Activated CD4-positive, alpha-beta T cell treated with anti-CD3 and anti-CD28 coated beads, Interleukin-2, amount 50 U/mL, for 24 hours (primary cell): ENCODE data around the gene NIN.

Experiments
- DNase-seq, 2 donors: peaks; one replicate each; pipeline ENCODE4 v3.0.0-alpha.2; 2020; ENCODE audit warnings: low read depth in 1 of 2, low spot score in 1 of 2

NIN gene

DNA sequence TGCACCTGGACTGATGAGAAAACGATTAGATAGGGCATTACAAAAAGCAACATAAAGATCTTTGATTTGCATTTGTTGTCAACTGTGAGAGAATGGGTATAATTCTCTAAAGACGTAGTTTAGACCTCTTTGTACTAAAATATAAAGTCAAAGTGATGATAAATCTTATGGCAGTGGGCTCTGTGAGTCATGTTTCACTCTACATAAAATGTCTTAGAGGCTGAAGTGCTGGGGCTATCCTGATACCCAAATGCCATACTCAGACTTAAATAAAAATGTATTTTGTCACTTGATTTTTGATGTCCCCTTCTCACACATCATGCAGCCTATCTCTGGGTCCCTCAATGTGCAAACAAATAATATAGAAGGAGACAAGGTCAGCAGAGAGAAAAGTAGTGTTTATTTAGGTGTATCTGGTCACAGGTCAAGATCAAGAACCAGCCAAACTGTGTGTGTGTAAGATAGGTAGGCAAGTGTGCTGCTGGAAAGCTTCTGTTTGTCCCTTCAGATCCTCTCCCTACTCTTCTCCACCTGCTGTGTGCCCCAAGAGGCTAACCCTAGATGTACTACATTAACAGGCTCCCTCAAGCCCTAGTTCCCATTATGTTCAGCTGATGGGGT, 7.0 kb upstream of the NIN start:
- DNase-seq: no peak

DNA sequence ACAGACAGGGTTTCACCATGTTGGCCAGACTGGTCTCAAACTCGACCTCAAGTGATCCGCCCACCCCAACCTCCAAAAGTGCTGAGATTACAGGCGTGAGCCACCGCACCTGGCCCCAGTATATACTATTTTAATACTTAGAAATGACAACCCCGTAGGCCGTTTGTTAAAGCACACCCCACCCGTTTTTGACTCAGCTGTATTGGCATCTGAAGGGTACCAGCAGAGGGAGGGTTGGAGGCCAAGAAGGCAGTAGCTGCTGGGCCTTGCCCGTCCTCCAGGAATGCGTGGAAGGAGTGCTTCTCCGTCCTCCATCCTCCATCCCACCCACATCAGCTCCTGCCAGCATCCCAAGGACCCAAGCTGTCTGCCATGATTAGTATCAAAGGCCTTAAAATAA, 6.3 kb upstream of the NIN start:
- no peak for DNase-seq

DNA sequence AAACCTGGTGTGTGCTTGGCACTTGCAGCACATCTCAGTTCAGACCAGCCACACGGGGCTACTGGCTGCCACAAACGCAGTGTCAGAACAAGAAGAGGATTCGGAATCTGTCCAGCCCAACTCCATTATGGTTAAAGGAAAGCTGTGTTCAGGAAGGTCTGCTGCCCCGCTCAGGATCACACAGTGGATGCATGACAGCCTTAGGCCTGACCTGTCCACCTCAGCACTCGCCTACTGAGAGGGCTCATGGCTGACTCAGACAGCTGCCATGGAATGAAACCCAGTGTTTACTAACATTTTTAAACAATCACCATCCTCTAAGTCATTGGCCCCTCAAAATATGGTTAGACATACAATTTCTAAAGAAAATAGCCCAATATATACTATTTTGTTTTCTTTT, 5.6 kb upstream of the NIN start:
- no peak for DNase-seq

DNA sequence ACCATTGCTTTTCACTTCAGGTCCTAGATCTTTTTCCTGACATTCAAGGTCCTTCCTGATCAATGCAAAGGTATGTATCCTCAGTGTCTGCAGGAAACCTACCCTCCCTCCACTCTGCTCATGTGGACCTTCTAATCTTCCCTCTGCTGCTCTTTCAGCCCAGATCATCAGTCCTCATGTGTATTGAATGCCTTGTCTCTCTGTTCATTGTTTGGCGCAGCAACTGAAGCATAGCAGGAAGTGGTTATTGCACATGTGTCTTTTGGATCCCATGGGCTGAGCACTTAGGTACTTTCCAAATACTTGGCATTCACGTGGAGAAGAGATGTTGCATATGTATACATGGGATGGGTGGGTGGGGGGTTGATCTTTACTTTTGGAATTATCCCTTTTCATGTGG, 4.3 kb upstream of the NIN start:
- no peak for DNase-seq

DNA sequence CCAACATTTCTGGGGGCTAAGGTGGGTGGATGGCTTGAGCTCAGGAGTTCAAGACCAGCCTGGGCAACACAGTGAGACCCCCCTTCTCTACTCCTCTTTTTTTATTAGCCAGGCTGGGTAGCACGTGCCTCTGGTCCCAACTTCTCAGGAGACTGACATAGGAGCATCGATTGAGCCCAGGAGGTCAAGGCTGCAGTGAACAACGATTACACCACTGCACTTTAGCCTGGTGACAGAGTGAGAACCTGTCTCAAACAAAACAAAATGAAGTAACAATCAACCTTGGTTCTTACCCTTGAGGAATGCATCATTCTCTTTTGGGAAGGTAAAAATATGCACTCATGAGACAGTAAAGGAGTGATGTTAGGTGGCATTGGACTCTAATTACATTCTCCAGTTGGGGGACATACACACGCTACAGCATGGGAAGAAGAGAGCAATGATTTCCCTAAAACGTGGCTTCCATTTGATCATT, 3.9 kb upstream of the NIN start:
- DNase-seq: no peak

DNA sequence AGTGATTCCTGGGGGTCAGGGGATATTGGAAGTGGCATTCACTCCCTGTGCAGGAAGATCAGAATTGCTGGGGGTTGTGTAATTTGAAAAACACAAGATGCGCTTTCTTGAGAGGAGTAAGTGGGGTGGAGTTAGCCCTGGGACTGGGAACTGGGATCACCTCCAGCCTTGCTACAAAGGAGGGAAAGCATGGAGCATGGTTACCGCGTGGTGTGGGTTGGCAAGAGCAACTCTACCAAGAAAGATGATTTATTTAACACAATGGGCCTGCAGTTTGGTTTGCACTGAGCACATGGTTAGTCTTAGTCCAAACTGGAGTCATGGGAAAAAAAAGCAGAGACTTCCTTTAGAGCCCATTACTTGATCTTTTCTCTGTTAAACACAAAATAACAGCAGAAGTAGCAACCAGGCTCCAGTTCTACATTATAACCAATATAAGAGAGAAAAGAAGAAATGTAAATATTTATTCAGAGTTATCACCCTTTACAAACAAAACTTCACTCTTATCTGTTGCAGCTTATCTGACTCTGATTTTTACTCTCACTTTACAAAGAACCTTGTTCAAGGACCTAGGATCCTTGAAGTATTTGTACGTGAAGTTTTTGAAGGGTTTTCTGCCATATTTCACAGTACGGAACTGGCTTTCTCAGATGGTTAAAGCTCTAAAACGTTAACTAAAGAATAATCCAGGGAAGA, 2.1 kb upstream of the NIN start:
- DNase-seq: no peak

DNA sequence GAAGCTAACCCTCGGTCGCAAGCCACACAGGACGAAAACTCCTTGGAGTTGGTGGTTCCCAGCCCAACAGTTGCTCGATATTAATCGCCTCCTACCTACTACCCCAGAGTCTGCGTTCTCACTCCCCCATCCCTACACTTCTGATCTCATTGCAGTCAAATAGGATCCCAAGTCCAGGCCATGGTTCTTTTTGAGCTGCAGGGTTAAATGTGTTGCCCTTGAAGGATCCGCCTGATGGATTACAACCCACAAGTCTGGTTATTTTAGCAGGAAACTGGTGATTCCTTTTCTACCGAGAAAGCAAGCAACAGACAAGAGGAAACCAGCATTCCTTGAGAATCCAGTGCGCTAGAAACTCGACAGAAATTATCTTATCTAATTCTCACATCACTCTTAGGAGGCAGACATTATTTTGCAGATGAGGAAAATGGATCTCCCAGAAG, 785 bp upstream of the NIN start:
- DNase-seq: no peak

DNA sequence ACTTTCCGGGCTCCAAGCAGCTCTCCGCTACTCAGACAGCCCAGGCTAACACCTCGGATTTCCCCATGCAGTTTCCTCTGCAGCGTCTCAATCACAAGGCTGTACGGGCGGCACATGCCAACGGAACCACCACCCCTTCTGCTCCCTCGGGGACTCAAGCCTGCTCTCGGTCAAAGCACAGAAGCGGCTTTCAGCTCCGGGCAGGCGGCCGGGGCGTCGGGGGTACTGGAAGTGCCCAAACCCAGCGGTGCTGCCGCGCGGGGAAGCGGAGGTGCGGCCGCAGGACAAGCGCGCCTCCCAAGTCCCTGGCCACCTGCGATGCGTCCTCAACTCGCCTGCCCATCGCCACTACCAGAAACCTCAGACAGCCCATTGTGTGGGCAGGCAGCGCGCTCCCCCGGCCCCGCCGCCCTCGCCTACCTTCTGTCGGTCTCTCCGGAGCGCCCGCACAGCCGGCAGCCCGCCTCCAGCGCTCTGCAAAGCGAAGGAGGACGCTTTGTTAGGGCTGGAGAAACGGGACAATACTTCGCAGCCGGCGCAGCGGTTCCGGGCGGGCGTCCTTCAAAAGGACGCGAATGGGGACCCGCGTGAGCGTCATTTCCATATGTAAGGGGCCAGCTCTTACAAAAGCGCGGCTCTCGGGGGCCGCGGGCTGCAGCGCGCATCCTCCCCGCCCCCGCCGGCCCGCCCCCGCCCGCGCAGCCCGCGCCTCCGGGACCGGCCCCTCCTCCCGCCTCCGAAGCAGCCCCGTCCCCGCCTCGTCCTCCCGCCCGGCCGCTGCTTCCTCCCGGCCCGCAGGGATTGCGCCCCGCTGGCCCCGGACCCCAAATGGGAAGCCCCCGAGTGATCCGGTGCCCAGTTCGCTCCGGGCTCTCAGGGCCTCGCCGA, 674 bp downstream of the NIN start:
- DNase-seq: peak; percentile 44 to 50

DNA sequence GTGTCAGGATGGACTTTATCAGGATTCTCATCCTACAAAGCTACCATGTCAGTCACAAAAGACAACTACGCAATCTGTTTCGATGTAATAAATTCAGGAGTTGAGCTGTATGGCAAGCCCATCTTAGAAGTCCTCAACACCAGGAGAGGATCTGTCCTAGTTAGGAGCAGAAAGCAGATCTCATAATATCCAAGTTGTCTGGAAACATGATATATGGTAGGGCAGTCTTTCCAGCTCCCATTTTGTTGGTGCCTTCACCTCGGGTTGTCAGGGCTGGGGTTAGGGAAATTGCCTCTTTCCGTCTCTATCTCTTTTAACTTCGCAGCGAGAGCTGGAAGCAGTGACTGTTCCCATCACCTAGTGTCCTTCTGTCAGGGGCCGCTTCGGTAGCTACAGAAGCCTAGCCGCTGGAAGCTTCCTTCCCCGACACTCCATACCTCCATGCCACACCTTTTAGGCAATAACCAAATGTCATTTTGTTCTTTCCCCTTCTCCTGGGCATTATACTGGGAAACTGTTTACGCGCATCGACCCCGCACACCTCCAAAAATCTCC, 1.4 kb downstream of the NIN start:
- DNase-seq: no peak

DNA sequence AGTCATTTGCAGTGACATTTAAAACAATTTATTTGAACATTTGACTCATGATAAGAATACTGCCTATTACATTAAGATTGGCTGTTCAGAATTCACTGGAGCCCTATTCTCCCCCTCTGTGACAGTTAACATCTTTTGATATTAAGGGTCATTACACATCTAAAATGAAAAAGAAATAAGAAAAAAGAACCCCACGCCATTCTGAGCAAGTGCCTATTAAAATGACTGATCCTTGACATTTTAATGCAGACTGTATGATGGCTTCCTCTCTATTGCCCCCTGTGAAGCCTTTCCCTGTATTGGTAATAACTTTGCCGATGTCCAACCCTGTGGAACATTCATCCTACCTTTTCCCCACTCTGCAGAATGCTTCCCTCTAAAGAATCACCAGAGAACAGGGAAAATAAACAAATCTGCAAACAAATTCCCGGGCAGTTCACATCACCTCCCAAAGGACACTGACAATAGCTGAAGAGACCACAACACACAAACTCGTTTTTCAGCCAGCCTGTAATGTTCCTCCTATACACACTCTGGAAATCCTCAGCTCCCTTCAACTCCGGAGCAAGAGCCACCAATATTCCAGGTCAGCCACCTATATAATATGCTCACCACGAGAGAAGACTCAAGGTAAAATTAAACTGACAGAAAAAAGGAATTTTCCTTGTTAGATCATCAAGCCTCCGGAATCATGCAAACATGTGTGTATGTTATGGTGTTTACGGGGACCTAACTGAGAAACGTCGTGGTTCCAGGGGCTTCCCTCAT, 2.1 kb downstream of the NIN start:
- DNase-seq: no peak

DNA sequence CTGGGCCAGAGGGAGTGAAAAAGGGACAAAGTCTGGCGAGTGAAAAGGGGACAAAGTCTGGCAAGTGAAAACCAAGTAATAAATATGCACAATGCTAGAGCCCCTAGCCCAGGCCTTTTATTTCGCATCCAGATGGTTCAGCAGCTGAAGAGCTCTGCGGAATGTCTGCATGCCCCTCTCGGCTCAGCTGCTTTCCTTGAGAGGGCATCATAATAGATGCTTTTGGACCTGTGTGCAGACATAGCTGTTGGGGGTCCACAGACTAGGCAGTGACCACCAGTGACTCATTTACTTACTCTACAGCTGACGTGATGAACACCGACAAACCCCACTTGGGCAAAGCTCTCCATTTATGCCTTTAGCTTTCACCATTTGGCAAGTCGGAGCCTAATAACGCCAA, 4.3 kb downstream of the NIN start:
- DNase-seq: no peak

DNA sequence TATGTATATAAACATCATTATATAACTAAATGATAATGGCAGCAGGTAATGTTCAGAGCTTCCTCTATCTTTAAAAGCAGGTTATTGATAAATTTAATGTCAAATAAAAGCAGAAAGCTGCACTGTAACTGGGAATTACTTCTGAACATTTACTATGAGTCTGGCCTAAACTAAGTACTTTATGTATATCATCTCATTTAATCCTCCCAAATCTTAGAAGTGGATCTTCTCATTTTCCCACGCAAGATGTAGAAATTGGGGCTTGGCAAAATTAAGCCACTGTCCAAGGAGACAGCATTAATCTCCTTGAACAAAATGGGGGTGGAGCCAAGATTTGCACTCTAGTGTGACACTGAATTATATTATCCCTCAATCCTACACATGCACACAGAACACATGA, 5.7 kb downstream of the NIN start:
- no peak for DNase-seq

DNA sequence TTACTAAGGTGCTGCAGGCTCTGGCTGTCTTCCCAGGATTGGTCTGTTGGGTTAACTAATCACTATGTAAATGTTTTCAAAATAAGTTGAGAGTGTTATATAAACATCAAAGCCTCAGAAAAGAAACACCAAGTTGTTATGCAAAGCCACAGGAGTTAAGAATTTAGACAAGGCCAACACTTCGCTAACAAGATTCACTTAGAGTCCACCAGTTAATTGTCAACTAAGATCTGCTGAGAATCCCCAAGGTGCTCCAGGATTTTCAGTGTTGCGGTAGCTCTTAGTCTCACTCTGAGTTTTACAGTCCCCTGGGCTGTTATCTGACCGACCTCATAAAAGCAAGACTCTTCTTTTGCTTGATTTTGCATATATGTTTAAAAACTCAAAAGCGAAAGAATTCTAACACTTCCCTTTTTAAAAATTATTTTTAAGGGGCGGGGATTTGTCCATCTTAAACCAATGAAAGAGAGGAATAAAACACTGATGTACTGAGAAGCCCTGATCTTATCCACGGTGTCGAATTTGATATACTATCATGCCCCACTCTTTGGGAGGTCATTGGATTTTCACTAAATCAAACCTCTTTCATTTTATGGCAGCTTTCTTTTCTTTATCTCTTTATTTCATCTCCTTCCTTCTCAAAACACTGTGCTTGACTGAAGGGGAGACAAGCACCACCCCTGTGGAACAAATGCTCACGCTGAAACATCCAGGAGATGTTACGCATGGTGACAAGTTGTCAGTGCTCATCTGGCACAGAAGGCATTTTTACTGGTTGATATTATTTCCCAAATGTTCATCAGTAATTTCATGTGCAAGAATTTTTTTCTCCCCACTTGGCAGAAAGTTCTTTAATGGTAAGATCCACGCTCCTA, 7.0 kb downstream of the NIN start:
- DNase-seq: no peak

DNA sequence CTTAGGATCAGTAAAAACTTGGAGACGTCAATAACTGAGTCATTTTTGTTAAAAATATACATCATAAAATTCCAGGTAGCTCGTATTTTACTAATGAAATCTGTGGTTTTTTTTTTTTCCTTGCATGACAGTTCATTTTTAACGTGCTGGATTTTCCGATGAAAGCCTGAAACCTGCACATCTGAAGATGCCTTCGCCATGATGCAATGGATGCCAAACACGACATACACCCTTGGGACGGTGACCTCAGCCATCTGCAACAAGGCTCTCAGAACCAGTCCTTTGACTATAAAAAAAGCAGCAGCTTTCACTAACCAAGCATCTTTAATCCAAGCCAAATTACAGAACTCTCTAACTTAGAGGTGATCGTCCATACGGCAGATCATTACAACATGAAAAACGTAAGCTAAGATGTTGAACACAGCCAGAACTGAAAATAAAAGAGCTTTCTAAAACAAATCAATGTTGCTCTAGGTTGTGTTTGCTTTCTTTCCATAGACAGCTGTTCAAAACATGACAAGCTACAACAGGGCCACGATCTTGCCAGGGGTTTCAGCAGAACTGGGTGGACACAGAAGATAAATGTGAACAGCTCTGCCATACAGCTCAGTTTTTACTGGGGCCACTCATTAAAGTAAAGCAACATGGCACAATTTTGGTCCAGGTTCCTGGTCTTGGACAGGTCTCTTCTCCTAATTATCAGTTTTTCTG, 7.8 kb downstream of the NIN start:
- DNase-seq: no peak

DNA sequence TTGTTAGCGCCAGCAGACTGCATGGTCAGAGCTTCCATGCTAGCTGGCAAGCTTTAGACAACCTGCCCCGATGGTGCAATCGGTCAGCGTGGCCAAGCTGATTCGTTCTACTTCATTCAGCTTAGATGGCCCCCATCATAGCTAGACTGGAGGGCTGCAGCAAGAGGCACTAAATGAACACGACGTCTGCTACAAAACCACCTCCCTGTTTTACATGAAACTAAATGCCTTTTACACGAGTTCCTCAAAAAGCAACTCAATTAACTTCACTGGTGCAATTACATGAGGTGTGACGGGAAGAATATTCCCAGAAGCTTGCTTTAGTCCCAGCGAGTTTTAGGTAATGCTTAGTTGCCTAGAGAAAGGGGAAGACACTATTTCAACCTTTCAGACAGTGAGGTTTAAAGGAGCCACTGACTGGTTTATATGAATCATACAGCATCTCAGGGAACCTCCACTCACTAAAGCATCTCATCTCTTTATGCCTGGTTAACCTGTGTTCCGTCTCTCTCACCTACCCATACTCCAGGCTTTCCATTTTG, 8.4 kb downstream of the NIN start:
- DNase-seq: no peak

DNA sequence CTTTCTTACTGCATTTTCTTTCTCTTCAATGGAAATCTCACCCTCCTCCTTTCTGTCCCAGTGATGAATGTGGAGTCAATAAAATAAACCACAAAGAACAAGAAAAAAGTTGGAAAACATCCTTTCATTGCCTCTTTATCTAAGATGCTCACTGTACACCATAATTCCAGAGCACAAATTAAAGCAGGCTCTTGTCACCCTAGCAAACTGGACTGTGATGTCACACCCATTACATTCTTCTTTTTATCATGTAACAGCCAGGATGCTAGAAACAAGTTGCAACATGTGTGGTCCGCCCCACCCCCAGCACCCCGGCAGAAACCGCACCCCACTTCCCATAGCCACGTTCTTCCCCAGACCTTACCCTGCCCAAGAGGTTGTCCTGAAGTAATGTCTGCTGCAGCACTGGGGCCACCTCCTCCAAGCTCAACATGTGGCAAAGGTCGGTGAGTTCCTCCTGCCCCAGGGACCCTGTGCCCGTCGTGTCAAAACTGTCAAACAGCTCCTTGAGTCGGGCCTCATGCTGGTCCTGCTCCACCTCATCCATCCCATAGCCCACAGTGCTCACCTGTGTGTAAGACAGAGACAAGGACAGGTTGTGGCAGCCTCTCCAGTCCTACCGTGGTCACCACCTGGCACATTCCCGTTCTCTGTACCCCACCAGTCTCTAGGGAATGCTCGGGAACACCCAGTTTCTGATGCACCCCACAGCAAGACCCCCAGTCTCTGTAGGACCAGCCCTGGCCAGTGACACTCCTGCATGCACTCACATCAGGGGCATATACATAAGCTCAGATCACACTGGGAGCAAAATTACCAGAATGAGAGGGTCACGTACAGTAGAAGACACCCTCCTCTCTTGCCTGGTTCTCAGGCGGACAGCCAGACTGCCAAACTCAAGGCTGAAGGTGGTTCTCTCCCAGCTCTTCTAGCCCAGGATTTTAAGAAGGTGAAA, 9.2 kb downstream of the NIN start:
- DNase-seq: no peak

DNA sequence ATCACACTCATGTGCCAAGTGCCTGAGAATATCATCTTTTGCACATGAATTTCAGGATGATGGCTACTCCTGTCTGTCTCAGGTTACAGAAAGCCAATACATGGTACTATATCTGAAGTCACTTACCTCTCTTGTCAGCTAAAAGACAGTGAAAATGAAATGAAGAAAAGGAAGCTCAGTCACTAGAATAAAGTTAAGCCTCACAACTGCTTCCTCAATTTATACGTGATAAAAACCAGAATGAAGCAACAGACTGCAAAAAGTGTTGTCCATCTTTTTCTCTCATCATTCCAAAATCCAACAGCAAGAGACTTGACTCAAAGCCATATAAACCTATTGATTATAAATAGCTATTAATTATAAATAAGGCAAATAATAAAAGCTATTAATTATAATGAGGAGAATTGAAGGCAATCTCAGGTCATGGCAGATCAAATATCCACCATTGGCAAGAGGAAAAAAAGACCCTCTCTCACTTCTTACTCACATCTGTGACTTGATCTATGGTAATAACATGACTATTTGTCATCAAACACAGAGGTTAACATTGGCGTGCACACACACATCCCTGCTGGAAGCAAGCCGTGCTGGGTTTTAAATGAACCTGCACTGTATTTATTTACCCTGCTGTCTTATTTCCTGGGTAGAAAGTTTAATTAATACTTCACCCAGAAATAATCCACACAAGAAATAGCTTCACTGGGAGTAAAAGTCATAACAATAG, 10.0 kb downstream of the NIN start:
- no peak for DNase-seq
